GM12878 (cell line): ENCODE measurements around the gene ENTPD6.

Experiments used
- ASH2L ChIP-seq: fragments of 300-600, 200-600 bp; sonication (generic); IDR thresholded peaks from 2 replicates; pipeline ENCODE4 v1.6.1; 2017; ENCODE audit warnings: low read depth, mild to moderate bottlenecking, borderline replicate concordance
- CTCF ChIP-seq, 3 experiments: IDR thresholded peaks in 2 of 3; conservative IDR thresholded peaks in 1 of 3; 2 replicates each; pipeline ENCODE4 v1.5.1; 2011; ENCODE audit warnings: low read depth in 3 of 3, low read length in 3 of 3, mild to moderate bottlenecking in 3 of 3, control low read depth in 2 of 3, moderate library complexity in 2 of 3, inconsistent platforms in 1 of 3, mixed read lengths in 1 of 3; ENCODE audit not compliant: control insufficient read depth in 2 of 3, insufficient read depth in 1 of 3; ENCODE audit errors: extremely low read depth in 1 of 3
- ETV6 ChIP-seq, 2 experiments: fragments of 450-650 bp in 1 of 2; IDR thresholded peaks in 1 of 2; conservative IDR thresholded peaks in 1 of 2; 2 replicates each; pipeline ENCODE4 v1.6.1; 2014; ENCODE audit warnings: antibody characterized with exemption in 1 of 2, borderline replicate concordance in 1 of 2, low read depth in 1 of 2, mild to moderate bottlenecking in 1 of 2, moderate library complexity in 1 of 2
- EZH2 ChIP-seq: IDR thresholded peaks from 2 replicates; pipeline ENCODE4 v1.6.1; 2012; ENCODE audit warnings: low read depth, mild to moderate bottlenecking, control low read depth, inconsistent platforms, low read length, borderline replicate concordance; ENCODE audit not compliant: control insufficient read depth
- IKZF1 ChIP-seq: fragments of 450-650 bp; conservative IDR thresholded peaks from 2 replicates; pipeline ENCODE4 v1.6.1; 2017; ENCODE audit warnings: antibody characterized with exemption, mild to moderate bottlenecking
- JUND ChIP-seq: IDR thresholded peaks from 2 replicates; pipeline ENCODE4 v1.6.1; 2012; ENCODE audit warnings: low read depth, mild to moderate bottlenecking, low read length, improper control_type of control experiment, moderate library complexity
- LARP7 ChIP-seq: fragments of 450-650 bp; IDR thresholded peaks from 2 replicates; pipeline ENCODE4 v1.6.1; 2017; ENCODE audit warnings: mild to moderate bottlenecking
- MEF2A ChIP-seq: IDR thresholded peaks from 2 replicates; pipeline ENCODE4 v1.6.1; 2011; ENCODE audit warnings: low read depth, mild to moderate bottlenecking, low read length, moderate library complexity; ENCODE audit not compliant: insufficient read depth
- MYC ChIP-seq: IDR thresholded peaks from 2 replicates; pipeline ENCODE4 v1.6.1; 2011; ENCODE audit warnings: mild to moderate bottlenecking, low read length, moderate library complexity, inconsistent platforms; ENCODE audit not compliant: insufficient read depth, insufficient replicate concordance, insufficient read length, severe bottlenecking
- POLR2A ChIP-seq: IDR thresholded peaks from 2 replicates; pipeline ENCODE4 v1.6.1; 2011; ENCODE audit warnings: low read depth, mild to moderate bottlenecking, low read length
- RFX5 ChIP-seq: IDR thresholded peaks from 2 replicates; pipeline ENCODE4 v1.6.1; 2011; ENCODE audit warnings: low read depth, low read length, improper control_type of control experiment
- TCF7 ChIP-seq: IDR thresholded peaks from 2 replicates; pipeline ENCODE4 v1.6.1; 2014; ENCODE audit warnings: antibody characterized with exemption, borderline replicate concordance

GRCh38 chr20:25220810-25221591 is 25.5 kb downstream of the ENTPD6 start:
- TF ChIP-seq MYC: no peak
- TF ChIP-seq RFX5: no peak
- TF ChIP-seq EZH2: no peak
- no peak for TF ChIP-seq ASH2L
- no peak for TF ChIP-seq MEF2A
- TF ChIP-seq JUND: no peak
- no peak for TF ChIP-seq TCF7
- no peak for TF ChIP-seq LARP7
- TF ChIP-seq ETV6 (conservative IDR thresholded peaks at IDR 0.05 in 1 of 2, IDR thresholded peaks at IDR 0.05 in 1 of 2; ENCODE audit: borderline replicate concordance in 1 of 2, low read depth in 1 of 2): no peak
- no peak for TF ChIP-seq CTCF (IDR thresholded peaks at IDR 0.05 in 2 of 3, conservative IDR thresholded peaks at IDR 0.05 in 1 of 3; ENCODE audit: control insufficient read depth in 2 of 3, extremely low read depth in 1 of 3, insufficient read depth in 1 of 3, low read depth in 3 of 3, low read length in 3 of 3)
- no peak for TF ChIP-seq IKZF1
- no peak for TF ChIP-seq POLR2A
